Measurements from ENCODE around the gene KCNMB2.

KCNMB2 gene

DNA sequence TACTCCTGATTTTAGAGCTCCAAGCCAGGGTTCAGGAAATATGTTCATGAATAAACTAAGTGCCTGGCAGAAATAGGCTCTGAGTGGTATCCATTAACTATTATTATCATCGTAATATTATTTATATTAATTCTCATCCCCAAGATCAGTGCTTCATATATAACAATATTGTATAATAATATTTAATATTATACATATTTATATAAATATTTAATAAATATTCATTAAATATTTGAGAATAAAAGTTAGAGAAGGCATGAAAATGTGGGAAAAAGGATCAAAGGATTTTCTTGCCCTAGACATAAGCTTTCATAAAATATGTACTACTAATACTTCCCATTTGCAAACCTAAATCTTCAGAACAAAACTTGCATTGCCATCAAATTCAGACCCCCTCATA is 338.9 kb downstream of the KCNMB2 start:
- TF ChIP-seq, protein P1, sequence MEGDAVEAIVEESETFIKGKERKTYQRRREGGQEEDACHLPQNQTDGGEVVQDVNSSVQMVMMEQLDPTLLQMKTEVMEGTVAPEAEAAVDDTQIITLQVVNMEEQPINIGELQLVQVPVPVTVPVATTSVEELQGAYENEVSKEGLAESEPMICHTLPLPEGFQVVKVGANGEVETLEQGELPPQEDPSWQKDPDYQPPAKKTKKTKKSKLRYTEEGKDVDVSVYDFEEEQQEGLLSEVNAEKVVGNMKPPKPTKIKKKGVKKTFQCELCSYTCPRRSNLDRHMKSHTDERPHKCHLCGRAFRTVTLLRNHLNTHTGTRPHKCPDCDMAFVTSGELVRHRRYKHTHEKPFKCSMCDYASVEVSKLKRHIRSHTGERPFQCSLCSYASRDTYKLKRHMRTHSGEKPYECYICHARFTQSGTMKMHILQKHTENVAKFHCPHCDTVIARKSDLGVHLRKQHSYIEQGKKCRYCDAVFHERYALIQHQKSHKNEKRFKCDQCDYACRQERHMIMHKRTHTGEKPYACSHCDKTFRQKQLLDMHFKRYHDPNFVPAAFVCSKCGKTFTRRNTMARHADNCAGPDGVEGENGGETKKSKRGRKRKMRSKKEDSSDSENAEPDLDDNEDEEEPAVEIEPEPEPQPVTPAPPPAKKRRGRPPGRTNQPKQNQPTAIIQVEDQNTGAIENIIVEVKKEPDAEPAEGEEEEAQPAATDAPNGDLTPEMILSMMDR (IDR thresholded peaks at IDR 0.05; ENCODE audit: low read depth, low read length, missing control alignments) = no peak
- no peak for DNase-seq (ENCODE audit: low read depth)
- no peak overlapping the region for H3K4me3 ChIP-seq (ENCODE audit: low read depth, low read length)

DNA sequence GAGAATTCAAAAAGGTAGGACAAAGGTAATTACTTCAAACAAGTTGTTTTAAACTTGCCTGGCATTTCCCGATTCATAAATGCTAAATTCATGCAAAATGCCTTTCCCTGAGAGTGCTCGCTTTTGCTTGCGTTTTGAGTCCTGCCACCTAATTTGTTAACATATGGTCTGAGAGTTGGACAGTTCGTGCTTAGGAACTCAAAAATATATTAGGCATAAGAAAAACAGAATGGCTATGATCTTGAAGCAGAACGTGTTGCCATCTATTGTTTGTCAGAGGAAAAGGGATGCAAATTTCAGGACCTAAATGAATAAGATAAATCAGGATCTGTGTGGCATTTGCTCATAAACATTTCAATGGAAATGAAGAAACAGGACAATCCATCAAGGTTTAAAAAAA is 339.6 kb downstream of the KCNMB2 start:
- TF ChIP-seq, protein P1 (IDR thresholded peaks at IDR 0.05; ENCODE audit: low read depth, low read length, missing control alignments) = no peak
- DNase-seq (ENCODE audit: low read depth) = no peak
- H3K4me3 ChIP-seq (ENCODE audit: low read depth, low read length) = no peak overlapping the region

DNA sequence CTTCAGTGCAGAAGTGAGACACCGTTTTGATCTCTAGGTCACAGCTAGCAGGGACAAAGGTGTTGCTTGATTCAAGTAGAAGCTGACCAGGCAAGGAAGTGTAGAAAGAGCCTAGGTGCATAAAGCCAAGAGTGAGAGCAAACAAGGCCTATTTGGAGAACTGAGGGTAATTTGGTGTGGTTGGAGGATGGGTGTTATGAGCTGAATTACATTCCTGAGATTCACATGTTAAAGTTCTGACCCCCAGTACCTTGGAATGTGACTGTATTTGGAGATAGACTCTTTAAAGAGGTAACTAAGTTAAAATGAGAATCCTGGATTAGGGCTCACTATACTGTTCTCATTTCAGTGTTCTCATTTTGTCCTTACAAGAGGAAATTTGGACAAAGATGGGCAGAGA is 344.0 kb downstream of the KCNMB2 start:
- H3K4me3 ChIP-seq (ENCODE audit: low read depth, low read length) = no peak overlapping the region
- TF ChIP-seq, protein P1 (IDR thresholded peaks at IDR 0.05; ENCODE audit: low read depth, low read length, missing control alignments) = no peak
- no peak for DNase-seq (ENCODE audit: low read depth)
